CD4-positive, alpha-beta T cell treated with Interleukin-15 for 1 hour (primary cell): ENCODE measurements around the gene ATAD2B.

Experiments
- DNase-seq: peaks from one replicate; pipeline ENCODE4 v3.0.0-alpha.2; 2020

The ATAD2B gene

GRCh38 chr2:23905155-23905554 is 21.8 kb downstream of the ATAD2B start:
- no peak for DNase-seq

- no peak for DNase-seq
Measured at GRCh38 chr2:23904692-23905091, 22.2 kb downstream of the ATAD2B start.

GRCh38 chr2:23904215-23904614 is 22.7 kb downstream of the ATAD2B start:
- no peak for DNase-seq

GRCh38 chr2:23903034-23903433 is 23.9 kb downstream of the ATAD2B start:
- no peak for DNase-seq

GRCh38 chr2:23901966-23902846 is 24.7 kb downstream of the ATAD2B start:
- no peak for DNase-seq

DNA sequence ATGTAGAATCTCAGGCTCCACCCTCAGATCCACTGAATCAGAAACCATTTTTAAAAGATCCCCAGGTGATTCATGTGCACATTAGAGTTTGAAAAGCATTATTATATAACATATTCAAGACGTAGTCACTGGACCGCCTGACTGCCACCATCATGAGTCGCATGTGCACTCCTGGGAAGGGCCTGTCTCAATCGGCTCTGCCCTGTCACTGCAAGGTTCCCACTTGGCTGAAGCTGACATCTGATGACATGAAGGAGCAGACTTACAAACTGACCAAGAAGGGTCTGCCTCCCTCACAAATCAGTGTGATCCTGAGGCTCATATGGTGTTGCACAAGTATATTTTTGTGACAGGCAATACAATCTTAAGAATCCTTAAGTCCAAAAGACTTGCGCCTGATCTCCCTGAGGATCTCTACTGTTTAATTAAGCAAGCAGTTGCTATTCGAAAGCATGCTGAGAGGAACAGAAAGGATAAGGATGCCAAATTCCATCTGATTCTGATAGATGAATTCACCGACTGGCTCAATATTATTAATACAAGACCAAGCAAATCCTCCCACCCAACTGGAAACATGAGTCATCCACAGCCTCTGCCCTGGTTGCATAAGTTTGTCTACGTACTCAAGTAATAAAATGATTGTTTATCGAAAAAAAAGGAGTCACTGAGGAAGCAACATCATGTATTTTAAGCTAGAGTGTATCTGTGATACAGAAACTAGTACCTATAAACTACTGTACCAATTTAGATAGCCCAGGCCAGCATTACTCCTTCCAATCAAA is 26.2 kb downstream of the ATAD2B start:
- DNase-seq: peak; percentile 23

GRCh38 chr2:23900133-23900532 is 26.8 kb downstream of the ATAD2B start:
- DNase-seq: no peak

GRCh38 chr2:23871206-23871605 is 55.7 kb downstream of the ATAD2B start:
- no peak for DNase-seq

DNA sequence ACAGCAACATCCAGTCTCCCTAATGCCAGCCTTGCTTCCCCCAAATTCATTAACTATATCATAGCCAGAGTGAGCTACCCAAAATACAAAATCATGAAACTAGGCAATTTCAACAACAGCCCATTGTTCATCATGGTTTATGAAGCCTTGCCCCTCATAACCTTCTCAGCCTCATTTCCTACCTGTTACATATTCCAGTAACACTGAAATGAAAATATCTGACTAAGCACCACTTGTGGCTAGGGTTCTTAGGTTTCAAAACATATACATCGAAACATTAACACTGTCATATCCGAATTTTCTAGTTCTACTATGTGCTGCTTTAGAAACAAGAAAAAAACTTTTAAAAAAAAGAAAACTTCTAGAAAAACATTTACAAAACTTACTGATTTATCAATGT is 59.5 kb downstream of the ATAD2B start:
- DNase-seq: no peak

DNA sequence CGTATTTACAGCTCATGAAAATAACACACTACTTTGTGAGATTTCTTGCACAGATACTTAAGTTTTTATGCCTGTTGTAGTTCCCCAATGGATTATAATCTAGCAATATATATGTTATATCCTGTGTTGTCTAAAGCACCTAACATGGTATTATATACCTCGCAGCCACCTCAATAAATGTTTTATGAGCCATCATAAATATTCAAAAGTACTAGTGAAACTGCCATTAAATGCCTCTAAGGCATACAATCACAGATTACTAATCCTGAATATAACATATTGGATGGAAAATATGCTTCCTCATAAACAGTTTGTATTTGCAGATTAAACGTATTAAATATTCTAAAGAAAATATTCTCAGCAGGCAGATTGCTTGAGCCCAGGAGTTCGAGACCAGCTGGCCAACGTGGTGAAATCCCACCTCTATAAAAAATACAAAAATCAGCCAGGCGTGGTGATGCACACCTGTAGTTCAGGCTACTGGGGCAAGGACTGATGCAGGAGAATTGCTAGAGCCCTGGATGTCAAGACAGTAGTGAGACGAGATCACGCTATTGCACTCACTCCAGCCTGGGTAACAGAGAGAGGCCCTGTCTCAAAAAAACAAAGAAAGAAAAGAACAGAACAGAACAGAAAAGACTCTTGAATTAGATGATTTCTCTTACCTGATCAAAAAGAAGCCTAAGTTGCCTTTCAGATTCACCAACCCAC is 64.1 kb downstream of the ATAD2B start:
- no peak for DNase-seq

DNA sequence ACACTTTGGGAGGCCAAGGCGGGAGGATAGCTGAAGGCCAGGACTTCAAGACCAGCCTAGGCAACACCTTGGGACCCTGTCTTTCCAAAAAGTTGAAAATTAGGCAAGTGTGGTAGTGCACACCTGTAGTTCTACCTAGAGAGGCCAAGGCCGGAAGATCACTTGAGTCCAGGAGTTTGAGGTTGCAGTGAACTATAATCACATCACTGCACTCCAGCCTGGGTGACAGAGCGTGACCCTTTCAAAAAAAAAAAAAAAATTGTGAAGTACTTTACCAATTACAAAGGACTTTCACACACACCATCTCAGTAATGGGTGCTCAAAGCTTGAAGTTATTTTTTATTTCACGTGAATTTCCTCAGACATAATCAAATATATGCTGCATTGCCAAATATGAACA is 65.0 kb downstream of the ATAD2B start:
- DNase-seq: no peak

DNA sequence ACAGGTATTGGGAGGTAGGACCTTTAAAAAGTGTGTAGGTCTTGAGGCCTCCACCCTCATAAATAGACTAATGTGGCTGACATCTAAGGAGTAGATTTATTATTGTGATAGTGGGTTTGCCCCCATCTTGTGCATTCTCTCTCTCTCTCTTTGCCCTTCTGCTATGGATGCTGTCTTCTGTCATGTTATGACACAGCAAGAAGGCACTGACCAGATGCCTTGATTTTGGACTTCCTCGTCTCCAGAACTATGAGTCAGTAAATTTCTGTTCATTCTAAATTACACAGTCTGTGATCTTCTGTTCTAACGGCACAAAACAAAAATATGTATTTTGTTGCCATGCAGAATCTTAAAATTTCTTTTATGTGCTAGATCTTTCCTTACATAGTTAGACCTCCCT is 66.9 kb downstream of the ATAD2B start:
- no peak for DNase-seq

GRCh38 chr2:23859234-23859633 is 67.7 kb downstream of the ATAD2B start:
- no peak for DNase-seq

DNA sequence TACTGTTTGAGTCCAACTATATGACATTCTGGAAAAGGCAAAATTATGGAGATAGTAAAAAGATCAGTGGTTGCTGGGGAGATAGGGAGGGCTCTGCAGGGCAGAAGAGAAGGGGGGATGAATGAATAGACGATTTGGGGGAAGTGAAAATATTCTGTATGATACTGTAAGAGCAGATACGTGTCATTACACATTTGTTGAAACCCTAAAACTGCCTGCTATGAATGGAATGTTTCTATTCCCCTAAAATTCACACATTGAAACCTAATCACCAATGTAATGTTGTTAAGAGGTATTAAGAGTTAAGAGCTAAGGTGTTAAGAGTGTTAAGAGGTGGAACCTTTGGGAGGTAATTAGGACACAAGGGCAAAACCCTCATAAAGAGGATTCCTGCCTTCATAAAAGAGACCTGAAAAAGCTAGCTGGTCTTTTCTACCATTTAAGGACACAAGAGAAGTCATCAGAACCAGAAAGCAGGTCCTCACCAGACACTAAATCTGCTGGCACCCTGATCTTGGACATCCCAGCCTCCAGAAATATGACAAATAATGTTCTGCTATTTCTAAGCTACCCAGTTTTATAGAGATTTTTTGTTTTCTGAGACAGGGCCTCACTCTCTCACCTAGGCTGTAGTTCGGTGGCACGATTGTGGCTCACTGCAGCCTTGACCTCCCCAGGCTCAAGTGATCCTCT is 76.2 kb downstream of the ATAD2B start:
- DNase-seq: no peak

GRCh38 chr2:23844905-23845304 is 82.0 kb downstream of the ATAD2B start:
- DNase-seq: no peak

GRCh38 chr2:23843051-23843976 is 83.6 kb downstream of the ATAD2B start:
- DNase-seq: no peak

- no peak for DNase-seq
Measured at GRCh38 chr2:23839919-23840578, 86.9 kb downstream of the ATAD2B start.

DNA sequence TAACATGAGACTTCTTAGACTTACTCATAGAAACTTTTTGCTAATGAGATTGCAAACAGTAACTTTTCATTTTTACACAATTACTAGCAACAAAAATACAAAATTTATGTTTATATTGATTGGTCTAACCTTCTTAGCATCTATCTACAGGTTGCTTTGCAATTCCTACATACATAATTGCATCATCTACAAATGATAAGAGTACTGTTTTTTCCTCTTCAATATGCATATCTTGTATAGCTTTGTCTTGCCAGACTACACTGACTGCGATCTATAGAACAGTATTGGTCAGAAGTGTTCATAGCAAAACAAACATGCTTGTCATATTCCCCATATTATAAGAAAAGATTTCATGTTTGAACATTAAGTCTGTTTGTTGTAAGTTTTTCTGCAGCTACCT is 87.9 kb downstream of the ATAD2B start:
- DNase-seq: no peak

DNA sequence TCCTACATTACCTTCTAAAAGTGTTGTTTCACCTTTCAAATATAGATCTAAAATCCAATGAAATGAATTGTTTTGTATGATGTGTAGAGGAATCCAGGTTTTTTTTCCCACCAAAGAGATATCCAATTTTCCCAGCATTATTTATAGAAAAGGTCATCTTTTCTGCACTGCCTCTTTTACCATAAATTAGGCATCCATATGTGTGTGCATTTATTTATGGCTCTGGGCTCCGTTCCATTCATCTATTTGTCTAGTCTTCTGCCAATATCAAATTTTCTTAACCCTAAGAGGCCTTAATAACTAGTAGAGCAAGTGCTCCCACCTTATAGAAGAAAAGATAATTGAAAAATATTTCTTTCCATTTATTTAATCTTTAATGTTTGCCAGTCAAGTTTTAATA is 88.3 kb downstream of the ATAD2B start:
- DNase-seq: no peak

GRCh38 chr2:23837871-23838270 is 89.1 kb downstream of the ATAD2B start:
- DNase-seq: no peak

DNA sequence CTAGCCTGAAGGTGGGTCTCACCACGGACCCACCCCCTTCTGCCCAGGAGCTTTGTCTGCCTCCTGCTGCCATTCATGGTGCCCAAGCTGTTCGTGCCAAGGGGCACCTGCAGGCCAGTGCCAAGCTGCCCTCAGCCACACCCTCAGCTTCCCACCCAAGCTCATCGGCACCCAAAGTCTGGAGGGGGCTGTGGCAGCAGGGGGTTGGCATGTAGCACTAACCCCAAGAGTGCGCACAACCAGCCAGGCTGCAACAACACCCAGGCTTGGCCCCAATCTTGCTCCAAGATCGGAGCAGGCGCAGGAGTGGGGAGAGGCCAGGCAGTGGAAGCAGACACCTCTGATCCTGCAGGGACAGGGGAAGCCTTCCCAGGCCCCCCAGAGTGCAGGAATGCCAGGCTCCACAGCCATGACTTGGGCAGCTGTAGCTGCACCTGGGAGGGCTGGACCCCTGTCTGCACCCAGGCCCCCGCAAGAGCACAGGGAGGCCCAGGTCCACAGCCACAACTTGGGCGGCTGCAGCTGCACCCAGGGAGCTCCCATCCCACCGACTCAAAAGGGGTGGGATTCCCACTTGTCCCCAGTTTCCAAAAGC is 89.9 kb downstream of the ATAD2B start:
- DNase-seq: no peak
